ENCODE results near the gene DAP.
"Not testable (repeated sequence)": the region's sequence is repeated elsewhere in the genome, so short reads cannot be mapped to it uniquely, and the experiment has no call there.

DAP gene

GRCh38 chr5:10645671-10646070, 115.4 kb downstream of the DAP start:
- Histone ChIP-seq H3K9me3 (no peaks in the 10 kb centered on the region), H3K27me3 (peaks cover 0 to 7% of the 10 kb centered on the region in 2 donors), H3K4me3 (no peak overlapping the region), H3K4me1 (no peaks in the 10 kb centered on the region), H3K36me3 (peaks cover 0 to 7% (median 0%) of the 10 kb centered on the region in 3 donors), H3K27ac (no peak overlapping the region)
- TF ChIP-seq CTCF (IDR thresholded peaks at IDR 0.05): no peak
- intact Hi-C loops (cut with DNase I; ENCODE audit: low total_unique reads): no loop called here
- DNase-seq: no peak

GRCh38 chr5:10645146-10645545, 115.9 kb downstream of the DAP start:
- Histone ChIP-seq H3K36me3 (peaks cover 0 to 7% (median 0%) of the 10 kb centered on the region in 3 donors), H3K9me3 (no peaks in the 10 kb centered on the region), H3K4me1 (no peaks in the 10 kb centered on the region), H3K27ac (no peak overlapping the region), H3K4me3 (no peak overlapping the region), H3K27me3 (peaks cover 0 to 7% of the 10 kb centered on the region in 2 donors)
- TF ChIP-seq CTCF (IDR thresholded peaks at IDR 0.05): no peak
- intact Hi-C loops (cut with DNase I; ENCODE audit: low total_unique reads): no loop called here
- DNase-seq: no peak

GRCh38 chr5:10644192-10644591, 116.8 kb downstream of the DAP start:
- DNase-seq: no peak
- Histone ChIP-seq H3K9me3 (no peaks in the 10 kb centered on the region), H3K4me1 (no peaks in the 10 kb centered on the region), H3K36me3 (no peaks in the 10 kb centered on the region), H3K27ac (no peak overlapping the region), H3K4me3 (no peak overlapping the region), H3K27me3 (peaks cover 0 to 2% of the 10 kb centered on the region in 2 donors)
- intact Hi-C loops (cut with DNase I; ENCODE audit: low total_unique reads): no loop called here
- no peak for TF ChIP-seq CTCF (IDR thresholded peaks at IDR 0.05)

- no peak for TF ChIP-seq CTCF (IDR thresholded peaks at IDR 0.05)
- intact Hi-C loops (cut with DNase I; ENCODE audit: low total_unique reads): no loop called here
- no peaks in the 10 kb centered on the region for H3K4me1 ChIP-seq
- H3K9me3 ChIP-seq: no peaks in the 10 kb centered on the region
- H3K36me3 ChIP-seq: no peaks in the 10 kb centered on the region
- DNase-seq: no peak
- no peak overlapping the region for H3K4me3 ChIP-seq
- H3K27ac ChIP-seq: no peak overlapping the region
- H3K27me3 ChIP-seq: no peaks in the 10 kb centered on the region
Measured at GRCh38 chr5:10642367-10642766, 118.7 kb downstream of the DAP start.

- no peak for DNase-seq
Measured at GRCh38 chr5:10639846-10640368, 121.1 kb downstream of the DAP start.

GRCh38 chr5:10638723-10639122, 122.3 kb downstream of the DAP start:
- H3K27me3 ChIP-seq; H3K27ac ChIP-seq; H3K4me3 ChIP-seq; DNase-seq; intact Hi-C loops (cut with DNase I; ENCODE audit: low total_unique reads); H3K36me3 ChIP-seq; H3K4me1 ChIP-seq; H3K9me3 ChIP-seq: not testable (repeated sequence)

More at GRCh38 chr5:10639846-10640368, 121.1 kb downstream of the DAP start:
- Histone ChIP-seq H3K36me3 (no peaks in the 10 kb centered on the region), H3K27ac (no peak overlapping the region), H3K27me3 (no peaks in the 10 kb centered on the region), H3K4me1 (no peaks in the 10 kb centered on the region), H3K4me3 (no peak overlapping the region), H3K9me3 (no peaks in the 10 kb centered on the region)
- intact Hi-C loops (cut with DNase I; ENCODE audit: low total_unique reads): no loop called here
- TF ChIP-seq CTCF (IDR thresholded peaks at IDR 0.05): no peak

All from tibial artery (tissue), 4 donors.